SJCRH30 (cell line): Measurements from ENCODE around the gene LRP5. TPM values are rescaled to one million over a fixed set of nuclear protein-coding genes. Genes with fewer than 3 reads are reported as not detected.
A peak's percentile ranks its signal among the peaks of the same experiment; 100 is the strongest.

Experiments
- DNase-seq, 2 experiments: peaks; one replicate each; pipeline ENCODE4 v3.0.0-alpha.2; 2015 to 2020
- H3K27ac ChIP-seq: fragments of 250-450 bp; sonication (Bioruptor Pico); 2 replicates; pipeline ENCODE4 v1.5.1; 2020; ENCODE audit warnings: mild to moderate bottlenecking, moderate library complexity
- H3K27me3 ChIP-seq: fragments of 250-450 bp; sonication (Bioruptor Pico); 2 replicates; pipeline ENCODE4 v1.5.1; 2020; ENCODE audit warnings: mild to moderate bottlenecking, moderate library complexity
- H3K36me3 ChIP-seq: fragments of 250-450 bp; sonication (Bioruptor Pico); 2 replicates; pipeline ENCODE4 v1.5.1; 2020; ENCODE audit warnings: mild to moderate bottlenecking, moderate library complexity
- H3K4me1 ChIP-seq: fragments of 250-450 bp; sonication (Bioruptor Pico); 2 replicates; pipeline ENCODE4 v1.5.1; 2020; ENCODE audit warnings: mild to moderate bottlenecking, moderate library complexity
- H3K4me3 ChIP-seq: fragments of 250-450 bp; sonication (Bioruptor Pico); 2 replicates; pipeline ENCODE4 v1.5.1; 2020; ENCODE audit warnings: mild to moderate bottlenecking, moderate library complexity
- H3K9me3 ChIP-seq: fragments of 250-450 bp; sonication (Bioruptor Pico); replicated peaks from 2 replicates; pipeline ENCODE4 v1.5.1; 2020; ENCODE audit warnings: mild to moderate bottlenecking, moderate library complexity
- total RNA-seq: library from RNA; depleted of rRNA; stranded (reverse); fragments of >200 nt; shearing (Covaris generic); gene quantifications from 2 replicates; pipeline ENCODE4 v1.2.3, GENCODE V29; 2014

Gene LRP5
- total RNA-seq, 1 experiment from 2014 or later = 46.5 TPM

DNA sequence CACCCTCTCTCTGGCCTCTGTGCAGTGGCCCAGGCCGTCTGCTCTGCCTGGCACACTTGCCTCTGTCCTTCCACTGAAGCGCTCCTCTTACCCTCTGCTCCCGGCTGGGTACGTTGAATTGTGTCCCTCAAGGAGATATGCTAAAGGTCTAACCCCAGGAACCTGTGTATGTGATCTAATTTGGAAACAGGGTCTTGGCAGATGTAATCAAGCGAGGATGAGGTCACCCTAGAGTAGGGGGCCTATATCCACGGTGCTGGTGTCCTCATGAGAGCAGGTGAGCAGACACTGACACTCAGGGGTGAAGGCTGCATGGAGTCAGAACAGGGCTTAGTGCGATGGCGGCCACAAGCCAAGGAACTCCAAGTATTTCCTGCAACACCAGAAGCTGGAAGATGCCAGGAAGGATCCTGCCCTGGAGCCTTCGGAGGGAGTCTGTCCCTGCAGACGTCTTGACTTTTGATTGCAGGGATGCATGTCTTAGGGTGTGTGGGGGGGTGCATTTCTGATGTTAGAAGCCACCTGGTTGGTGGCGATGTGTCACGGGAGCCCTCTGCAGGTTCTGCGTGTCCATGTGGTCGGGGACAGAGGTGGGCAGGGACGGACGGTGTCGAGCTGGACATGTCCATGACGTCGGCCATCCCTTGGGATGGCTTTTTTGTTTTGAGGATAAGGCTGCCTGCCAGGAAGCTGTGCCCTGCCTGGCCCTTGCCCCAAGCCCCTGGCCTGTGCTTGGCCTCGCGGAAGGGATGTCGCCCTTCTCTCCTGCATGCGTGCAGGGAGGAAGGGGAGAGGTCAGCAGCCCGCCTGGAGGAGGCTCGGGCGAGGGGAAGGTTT is 68.6 kb downstream of the LRP5 start:
- peaks cover 26% of the 10 kb centered on the region for H3K4me1 ChIP-seq
- H3K27ac ChIP-seq = peak overlapping the region; percentile 46; the same call in 1 of the 2 replicates
- DNase-seq = no peak

DNA sequence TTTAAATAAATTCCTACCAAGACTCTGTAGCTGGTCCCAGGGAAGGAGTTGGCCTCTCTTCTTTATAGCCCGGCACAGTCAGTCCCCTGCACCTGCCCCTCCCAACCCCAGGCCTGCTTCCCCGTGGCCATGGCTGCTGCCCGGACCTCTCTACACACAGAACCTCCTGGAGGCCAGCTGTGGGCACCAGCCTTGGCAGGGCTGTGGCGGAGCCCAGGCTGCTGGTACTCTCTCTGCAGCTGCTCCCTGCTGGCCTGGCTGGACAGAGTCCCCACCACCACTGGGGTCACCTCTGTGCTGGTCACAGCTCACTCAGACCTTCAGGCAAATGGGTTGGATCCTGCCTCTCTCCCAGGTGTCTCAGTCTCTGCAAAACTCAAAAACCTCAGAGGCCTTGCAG is 69.3 kb downstream of the LRP5 start:
- Histone ChIP-seq H3K36me3 (peaks cover 15% of the 10 kb centered on the region), H3K4me3 (no peak overlapping the region), H3K27me3 (no peaks in the 10 kb centered on the region), H3K4me1 (peaks cover 21% of the 10 kb centered on the region), H3K9me3 (no peaks in the 10 kb centered on the region), H3K27ac (no peak overlapping the region)
- no peak for DNase-seq

More for the DNA sequence above, 68.6 kb downstream of the LRP5 start:
- Histone ChIP-seq H3K4me3 (no peak overlapping the region), H3K9me3 (no peaks in the 10 kb centered on the region), H3K27me3 (no peaks in the 10 kb centered on the region), H3K36me3 (peaks cover 8% of the 10 kb centered on the region)

DNA sequence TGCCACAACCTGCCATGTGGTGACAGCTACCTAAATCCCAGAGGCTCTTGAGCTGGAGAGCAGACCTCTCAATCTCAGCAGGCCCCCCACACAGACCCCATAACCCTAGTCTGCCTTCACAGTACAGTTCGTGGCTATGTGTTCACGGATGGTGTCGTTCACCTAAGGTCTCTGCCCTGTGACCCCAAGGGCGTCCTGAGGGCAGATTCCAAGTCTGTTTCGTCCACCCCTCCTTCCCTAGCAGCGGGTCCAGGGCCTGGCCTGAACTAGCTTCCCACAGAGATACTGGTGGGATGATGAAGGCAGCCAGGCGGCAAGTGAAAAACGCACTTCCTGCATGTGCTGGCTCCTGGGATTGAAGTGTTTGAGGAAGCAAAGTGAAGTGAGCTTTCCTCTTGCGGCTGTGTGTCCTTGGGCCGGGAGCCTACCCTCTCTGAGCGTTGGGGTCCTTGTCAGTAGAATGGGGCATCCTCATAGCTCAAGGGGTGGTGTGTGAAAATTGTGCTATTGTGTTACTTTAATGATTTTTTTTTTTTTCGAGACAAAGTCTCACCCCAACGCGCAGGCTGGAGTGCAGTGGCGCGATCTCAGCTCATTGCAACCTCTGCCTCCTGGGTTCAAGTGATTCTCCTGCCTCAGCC is 70.1 kb downstream of the LRP5 start:
- Histone ChIP-seq H3K27ac (no peak overlapping the region), H3K9me3 (no peaks in the 10 kb centered on the region), H3K4me3 (no peak overlapping the region), H3K4me1 (peaks cover 20% of the 10 kb centered on the region), H3K36me3 (peaks cover 22% of the 10 kb centered on the region), H3K27me3 (no peaks in the 10 kb centered on the region)
- no peak for DNase-seq

DNA sequence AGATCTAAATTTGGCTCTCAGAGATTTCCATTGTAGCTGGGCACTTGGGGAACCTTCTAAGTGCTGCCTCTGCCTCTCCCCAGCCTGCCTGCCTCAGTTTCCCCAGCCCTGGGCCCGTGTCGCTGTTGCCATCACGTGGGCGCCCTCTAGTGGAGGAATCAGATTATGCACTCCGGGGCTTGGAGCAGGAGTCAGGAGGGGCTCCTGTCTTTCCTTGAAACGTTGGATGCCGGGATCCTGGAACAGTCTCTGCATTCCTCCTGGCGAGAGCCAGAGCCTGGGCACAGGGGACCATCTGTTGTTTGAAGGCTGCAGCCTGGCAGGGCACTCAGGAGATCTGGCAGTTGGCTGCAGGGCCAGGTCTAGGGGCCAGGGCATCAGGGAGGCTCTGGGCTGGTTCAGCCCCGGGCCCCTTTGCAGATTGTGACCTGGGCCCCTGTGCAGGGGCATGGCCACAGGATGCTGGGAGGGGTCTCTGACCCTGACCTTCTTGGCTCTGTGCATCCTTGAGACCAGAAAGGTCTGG is 71.6 kb downstream of the LRP5 start:
- no peaks in the 10 kb centered on the region for H3K9me3 ChIP-seq
- H3K4me3 ChIP-seq = no peak overlapping the region
- H3K27ac ChIP-seq = no peak overlapping the region
- DNase-seq = peak; percentile 69 to 72
- no peaks in the 10 kb centered on the region for H3K27me3 ChIP-seq
- peaks cover 18% of the 10 kb centered on the region for H3K4me1 ChIP-seq
- peaks cover 25% of the 10 kb centered on the region for H3K36me3 ChIP-seq

DNA sequence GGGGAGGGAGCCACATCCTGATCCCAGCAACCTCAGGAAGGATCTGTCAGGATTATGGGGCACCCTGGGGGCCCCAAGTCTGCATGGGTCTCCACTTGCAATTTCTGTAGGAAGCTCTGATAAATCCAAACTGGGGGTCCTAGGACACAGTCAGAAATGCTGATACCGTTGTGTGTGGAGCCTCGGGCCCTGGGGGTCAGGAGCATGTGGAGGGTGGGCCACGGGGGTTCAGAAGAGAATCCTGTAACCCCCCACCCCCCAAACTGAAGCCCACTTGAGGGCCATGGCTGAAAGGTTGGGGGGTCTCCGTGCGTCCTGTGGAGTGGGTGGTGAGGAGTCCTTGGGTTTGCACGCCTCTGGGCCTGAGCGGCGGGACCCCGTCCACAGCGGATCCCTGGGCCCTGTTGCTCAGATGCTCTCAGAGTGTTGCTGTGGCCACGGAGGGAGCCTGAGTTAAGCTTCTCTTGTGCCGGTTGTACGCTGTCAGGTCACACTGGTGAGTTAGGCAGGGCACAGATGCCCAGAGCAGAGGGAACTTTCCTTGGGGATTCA is 72.2 kb downstream of the LRP5 start:
- Histone ChIP-seq H3K27me3 (no peaks in the 10 kb centered on the region), H3K4me3 (no peak overlapping the region), H3K9me3 (no peaks in the 10 kb centered on the region), H3K27ac (no peak overlapping the region), H3K36me3 (peaks cover 25% of the 10 kb centered on the region), H3K4me1 (peaks cover 13% of the 10 kb centered on the region)
- DNase-seq = no peak

DNA sequence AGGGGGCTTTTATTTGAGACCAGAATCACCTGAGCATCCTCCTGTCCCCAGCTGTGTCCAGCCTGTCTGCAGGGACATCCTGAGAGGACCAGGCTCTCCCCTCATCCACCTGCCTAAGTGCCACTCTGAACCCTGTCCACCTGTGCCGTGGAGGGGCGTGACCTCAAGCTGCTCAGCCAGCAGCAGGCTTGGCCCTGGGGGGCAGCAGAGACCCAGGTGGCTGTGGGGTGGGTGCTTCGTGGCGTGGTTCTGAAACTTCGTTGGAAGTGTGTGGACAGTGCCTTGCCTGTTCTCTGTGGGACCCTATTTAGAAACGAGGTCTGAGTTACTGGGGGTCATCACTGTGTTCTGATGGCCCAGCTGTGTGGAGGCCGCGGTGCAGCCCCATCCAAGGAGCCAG is 72.7 kb downstream of the LRP5 start:
- Histone ChIP-seq H3K27me3 (no peaks in the 10 kb centered on the region), H3K27ac (no peak overlapping the region), H3K4me3 (no peak overlapping the region), H3K4me1 (peaks cover 7% of the 10 kb centered on the region), H3K9me3 (no peaks in the 10 kb centered on the region), H3K36me3 (peaks cover 29% of the 10 kb centered on the region)
- no peak for DNase-seq

DNA sequence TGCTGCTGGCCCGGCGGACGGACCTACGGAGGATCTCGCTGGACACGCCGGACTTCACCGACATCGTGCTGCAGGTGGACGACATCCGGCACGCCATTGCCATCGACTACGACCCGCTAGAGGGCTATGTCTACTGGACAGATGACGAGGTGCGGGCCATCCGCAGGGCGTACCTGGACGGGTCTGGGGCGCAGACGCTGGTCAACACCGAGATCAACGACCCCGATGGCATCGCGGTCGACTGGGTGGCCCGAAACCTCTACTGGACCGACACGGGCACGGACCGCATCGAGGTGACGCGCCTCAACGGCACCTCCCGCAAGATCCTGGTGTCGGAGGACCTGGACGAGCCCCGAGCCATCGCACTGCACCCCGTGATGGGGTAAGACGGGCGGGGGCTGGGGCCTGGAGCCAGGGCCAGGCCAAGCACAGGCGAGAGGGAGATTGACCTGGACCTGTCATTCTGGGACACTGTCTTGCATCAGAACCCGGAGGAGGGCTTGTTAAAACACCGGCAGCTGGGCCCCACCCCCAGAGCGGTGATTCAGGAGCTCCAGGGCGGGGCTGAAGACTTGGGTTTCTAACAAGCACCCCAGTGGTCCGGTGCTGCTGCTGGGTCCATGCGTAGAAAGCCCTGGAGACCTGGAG is 74.1 kb downstream of the LRP5 start:
- Histone ChIP-seq H3K27me3 (no peaks in the 10 kb centered on the region), H3K4me3 (no peak overlapping the region), H3K27ac (no peak overlapping the region), H3K36me3 (peaks cover 31% of the 10 kb centered on the region), H3K9me3 (no peaks in the 10 kb centered on the region), H3K4me1 (no peaks in the 10 kb centered on the region)
- DNase-seq = no peak

DNA sequence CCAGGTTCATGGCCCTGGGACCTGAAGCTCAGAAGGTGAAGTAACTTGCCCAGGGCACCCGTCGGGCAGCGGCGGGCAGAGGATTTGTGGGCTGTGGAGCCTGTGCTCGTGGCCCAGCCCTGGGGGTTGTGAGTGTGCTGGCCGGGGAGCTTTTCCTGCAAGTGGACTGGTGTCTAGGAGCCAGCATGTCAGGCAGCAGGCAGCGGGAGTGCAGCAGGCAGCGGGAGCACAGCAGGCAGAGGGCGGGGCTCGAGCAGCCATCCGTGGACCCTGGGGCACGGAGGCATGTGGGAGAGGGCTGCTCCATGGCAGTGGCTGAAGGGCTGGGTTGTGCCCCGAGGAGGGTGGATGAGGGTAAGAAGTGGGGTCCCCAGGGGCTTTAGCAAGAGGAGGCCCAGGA is 75.4 kb downstream of the LRP5 start:
- peaks cover 31% of the 10 kb centered on the region for H3K36me3 ChIP-seq
- no peaks in the 10 kb centered on the region for H3K4me1 ChIP-seq
- H3K4me3 ChIP-seq = no peak overlapping the region
- DNase-seq = no peak
- no peak overlapping the region for H3K27ac ChIP-seq
- H3K9me3 ChIP-seq = no peaks in the 10 kb centered on the region
- H3K27me3 ChIP-seq = no peaks in the 10 kb centered on the region

DNA sequence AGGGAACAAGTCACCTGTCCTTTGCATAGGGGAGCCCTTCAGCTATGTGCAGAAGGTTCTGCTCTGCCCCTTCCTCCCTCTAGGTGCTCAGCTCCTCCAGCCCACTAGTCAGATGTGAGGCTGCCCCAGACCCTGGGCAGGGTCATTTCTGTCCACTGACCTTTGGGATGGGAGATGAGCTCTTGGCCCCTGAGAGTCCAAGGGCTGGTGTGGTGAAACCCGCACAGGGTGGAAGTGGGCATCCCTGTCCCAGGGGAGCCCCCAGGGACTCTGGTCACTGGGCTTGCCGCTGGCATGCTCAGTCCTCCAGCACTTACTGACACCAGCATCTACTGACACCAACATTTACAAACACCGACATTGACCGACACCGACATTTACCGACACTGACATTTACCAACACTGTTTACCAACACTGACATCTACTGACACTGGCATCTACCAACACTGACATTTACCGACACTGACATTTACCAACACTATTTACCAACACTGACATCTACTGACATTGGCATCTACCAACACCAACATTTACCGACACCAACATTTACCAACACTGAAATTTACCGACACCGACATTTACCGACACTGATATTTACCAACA is 76.3 kb downstream of the LRP5 start:
- H3K36me3 ChIP-seq = peaks cover 34% of the 10 kb centered on the region
- no peak overlapping the region for H3K27ac ChIP-seq
- no peak overlapping the region for H3K4me3 ChIP-seq
- H3K9me3 ChIP-seq = no peaks in the 10 kb centered on the region
- no peaks in the 10 kb centered on the region for H3K27me3 ChIP-seq
- H3K4me1 ChIP-seq = no peaks in the 10 kb centered on the region
- DNase-seq = no peak

DNA sequence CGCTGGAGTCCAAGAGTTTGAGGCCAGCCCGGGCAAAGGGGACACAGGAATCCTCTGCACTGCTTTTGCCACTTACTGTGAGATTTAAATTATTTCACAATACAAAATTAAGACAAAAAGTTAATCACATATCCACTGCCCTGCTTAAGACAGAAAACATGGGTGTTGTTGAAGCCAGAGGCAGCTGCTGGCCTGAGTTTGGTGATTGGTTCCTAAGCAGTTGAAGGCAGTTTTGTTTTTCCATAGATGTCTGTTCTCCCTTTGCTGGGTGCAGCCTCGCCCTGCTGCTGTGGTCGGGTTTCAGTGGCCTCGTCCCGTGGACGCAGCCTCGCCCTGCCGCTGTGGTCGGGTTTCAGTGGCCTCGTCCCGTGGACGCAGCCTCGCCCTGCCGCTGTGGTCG is 77.9 kb downstream of the LRP5 start:
- H3K9me3 ChIP-seq = no peaks in the 10 kb centered on the region

DNA sequence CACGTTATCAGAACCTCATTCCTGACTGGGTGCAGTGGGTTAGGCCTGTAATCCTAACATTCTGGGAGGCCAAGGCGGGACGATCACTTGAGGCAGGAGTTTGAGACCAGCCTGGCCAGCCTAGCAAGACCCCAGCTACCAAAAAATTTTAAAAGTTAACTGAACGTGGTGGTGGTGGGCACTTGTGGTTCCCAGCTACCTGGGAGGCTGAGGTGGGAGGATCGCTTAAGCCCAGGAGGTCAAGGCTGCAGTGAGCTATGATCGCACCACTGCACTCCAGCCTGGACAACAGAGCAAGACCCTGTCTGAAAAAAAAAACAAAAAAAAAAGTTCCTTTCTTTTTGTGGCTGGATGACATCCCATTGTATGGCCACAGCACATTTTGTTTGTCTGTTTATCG is 80.4 kb downstream of the LRP5 start:
- Histone ChIP-seq H3K4me3 (no peak overlapping the region), H3K36me3 (peaks cover 13% of the 10 kb centered on the region), H3K9me3 (no peaks in the 10 kb centered on the region), H3K27me3 (no peaks in the 10 kb centered on the region), H3K4me1 (peaks cover 22% of the 10 kb centered on the region), H3K27ac (no peak overlapping the region)
- DNase-seq = no peak

More for the DNA sequence above, 77.9 kb downstream of the LRP5 start:
- Histone ChIP-seq H3K27me3 (no peaks in the 10 kb centered on the region), H3K36me3 (peaks cover 36% of the 10 kb centered on the region), H3K4me1 (peaks cover 1% of the 10 kb centered on the region), H3K4me3 (no peak overlapping the region), H3K27ac (no peak overlapping the region)
- no peak for DNase-seq

DNA sequence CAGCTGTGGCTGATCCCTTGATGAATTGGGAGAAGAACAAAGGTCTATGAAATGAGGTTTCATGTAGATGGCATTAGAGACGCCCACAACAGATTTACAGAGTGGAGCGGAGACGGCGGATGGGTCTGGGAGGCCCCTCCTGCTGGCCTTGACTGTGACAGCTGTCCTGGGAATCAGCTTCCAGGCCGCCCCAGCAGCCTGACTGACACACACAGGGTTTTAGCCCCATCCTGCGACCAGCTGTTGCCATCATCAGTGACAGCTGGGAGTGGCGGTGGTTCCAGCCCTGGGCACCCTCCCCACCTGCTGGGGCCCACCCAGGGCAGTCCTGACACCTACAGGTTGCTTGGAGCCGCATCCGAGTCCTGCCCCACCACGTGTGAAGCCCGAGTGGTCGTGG is 84.1 kb downstream of the LRP5 start:
- Histone ChIP-seq H3K27me3 (no peaks in the 10 kb centered on the region), H3K9me3 (no peaks in the 10 kb centered on the region), H3K4me3 (peak overlapping the region; percentile 34; the same call in 1 of the 2 replicates), H3K27ac (peak overlapping the region; percentile 88), H3K36me3 (peaks cover 10% of the 10 kb centered on the region; the same call in 1 of the 2 replicates), H3K4me1 (peaks cover 38% of the 10 kb centered on the region)
- peak; percentile 97 to 99 for DNase-seq

DNA sequence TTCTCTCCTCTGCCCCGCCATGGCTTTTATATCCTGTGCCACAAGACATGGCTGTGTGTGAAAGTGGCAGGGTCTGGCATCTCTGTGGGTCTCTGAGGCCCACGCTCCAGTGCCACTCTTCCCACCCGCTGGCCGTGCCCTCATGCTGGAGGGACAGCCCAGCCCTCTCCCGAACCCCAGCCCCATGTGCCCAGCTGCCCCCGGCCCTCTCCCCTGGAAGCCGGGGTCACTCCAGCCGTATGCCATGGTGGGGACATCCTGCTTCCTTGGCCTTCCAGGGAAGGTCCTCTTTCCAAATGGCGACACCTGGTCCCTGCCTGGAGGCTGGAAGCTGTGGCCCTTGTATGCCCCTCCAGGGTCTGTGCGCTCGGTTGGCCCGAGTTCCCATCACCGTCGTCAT is 84.9 kb downstream of the LRP5 start:
- DNase-seq = no peak
- peak overlapping the region; percentile 88 for H3K27ac ChIP-seq
- H3K4me1 ChIP-seq = peaks cover 38% of the 10 kb centered on the region
- peaks cover 13% of the 10 kb centered on the region for H3K36me3 ChIP-seq
- no peak overlapping the region for H3K4me3 ChIP-seq
- no peaks in the 10 kb centered on the region for H3K9me3 ChIP-seq
- no peaks in the 10 kb centered on the region for H3K27me3 ChIP-seq
